OCI-LY7 (cell line): ENCODE results near the gene UNC45B.
"Not testable (repeated sequence)": the region's sequence is repeated elsewhere in the genome, so short reads cannot be mapped to it uniquely, and the experiment has no call there.

Experiments
- EZH2phosphoT487 ChIP-seq: fragments of 200-600 bp; sonication (generic); IDR thresholded peaks from 2 replicates; pipeline ENCODE4 v1.6.1; 2018; ENCODE audit warnings: low read depth, borderline replicate concordance, mild to moderate bottlenecking, mixed run types, antibody characterized with exemption, low read length, moderate library complexity, mixed read lengths
- TF ChIP-seq, protein P1 (sequence below): fragments of 200-600 bp; sonication (generic); conservative IDR thresholded peaks from 2 replicates; pipeline ENCODE4 v1.5.1; 2014; ENCODE audit warnings: mild to moderate bottlenecking, antibody characterized with exemption, low read length, moderate library complexity, mixed read lengths

GRCh38 chr17:35151080-35151479, 3.5 kb downstream of the UNC45B start:
- TF ChIP-seq, protein P1, sequence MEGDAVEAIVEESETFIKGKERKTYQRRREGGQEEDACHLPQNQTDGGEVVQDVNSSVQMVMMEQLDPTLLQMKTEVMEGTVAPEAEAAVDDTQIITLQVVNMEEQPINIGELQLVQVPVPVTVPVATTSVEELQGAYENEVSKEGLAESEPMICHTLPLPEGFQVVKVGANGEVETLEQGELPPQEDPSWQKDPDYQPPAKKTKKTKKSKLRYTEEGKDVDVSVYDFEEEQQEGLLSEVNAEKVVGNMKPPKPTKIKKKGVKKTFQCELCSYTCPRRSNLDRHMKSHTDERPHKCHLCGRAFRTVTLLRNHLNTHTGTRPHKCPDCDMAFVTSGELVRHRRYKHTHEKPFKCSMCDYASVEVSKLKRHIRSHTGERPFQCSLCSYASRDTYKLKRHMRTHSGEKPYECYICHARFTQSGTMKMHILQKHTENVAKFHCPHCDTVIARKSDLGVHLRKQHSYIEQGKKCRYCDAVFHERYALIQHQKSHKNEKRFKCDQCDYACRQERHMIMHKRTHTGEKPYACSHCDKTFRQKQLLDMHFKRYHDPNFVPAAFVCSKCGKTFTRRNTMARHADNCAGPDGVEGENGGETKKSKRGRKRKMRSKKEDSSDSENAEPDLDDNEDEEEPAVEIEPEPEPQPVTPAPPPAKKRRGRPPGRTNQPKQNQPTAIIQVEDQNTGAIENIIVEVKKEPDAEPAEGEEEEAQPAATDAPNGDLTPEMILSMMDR, result not testable (repeated sequence)
- TF ChIP-seq EZH2phosphoT487, result not testable (repeated sequence)
